ENCODE measurements around the gene GALNT9.

GALNT9 gene

GRCh38 chr12:132353811-132354210, 24.4 kb upstream of the GALNT9 start:
- no peak for ATAC-seq
- no peak for TF ChIP-seq GLIS3 (CRISPR knock-in tag; IDR thresholded peaks at IDR 0.05)
- TF ChIP-seq ZFP30 (CRISPR knock-in tag; IDR thresholded peaks at IDR 0.05), result no peak
- no peak for TF ChIP-seq ZNF70 (CRISPR knock-in tag; IDR thresholded peaks at IDR 0.05)
- TF ChIP-seq PPARA (CRISPR knock-in tag; IDR thresholded peaks at IDR 0.05; ENCODE audit: borderline replicate concordance), result no peak
- TF ChIP-seq PATZ1 (CRISPR knock-in tag; IDR thresholded peaks at IDR 0.05; ENCODE audit: borderline replicate concordance), result no peak
- no peak for TF ChIP-seq SNAI2 (CRISPR knock-in tag; IDR thresholded peaks at IDR 0.05)
- no peak for TF ChIP-seq ISL1 (CRISPR knock-in tag; IDR thresholded peaks at IDR 0.05)
- TF ChIP-seq ZNF565 (CRISPR knock-in tag; conservative IDR thresholded peaks at IDR 0.05; ENCODE audit: low read depth), result no peak
- TF ChIP-seq TSHZ2 (CRISPR knock-in tag; IDR thresholded peaks at IDR 0.05), result no peak
- TF ChIP-seq ZNF8 (CRISPR knock-in tag; IDR thresholded peaks at IDR 0.05), result no peak
- TF ChIP-seq OSR1 (CRISPR knock-in tag; IDR thresholded peaks at IDR 0.05), result no peak
- TF ChIP-seq POU6F1 (CRISPR knock-in tag; IDR thresholded peaks at IDR 0.05; ENCODE audit: borderline replicate concordance, low read depth), result no peak
- TF ChIP-seq BACH2 (CRISPR knock-in tag; IDR thresholded peaks at IDR 0.05; ENCODE audit: borderline replicate concordance), result no peak
- no peak for TF ChIP-seq ZC3H10 (CRISPR knock-in tag; IDR thresholded peaks at IDR 0.05)
- no peak for TF ChIP-seq RARB (CRISPR knock-in tag; IDR thresholded peaks at IDR 0.05)
- no peak for TF ChIP-seq TOX (CRISPR knock-in tag; IDR thresholded peaks at IDR 0.05; ENCODE audit: borderline replicate concordance)
- no peak for TF ChIP-seq ESRRG (CRISPR knock-in tag; IDR thresholded peaks at IDR 0.05)
- TF ChIP-seq CSDC2 (CRISPR knock-in tag; IDR thresholded peaks at IDR 0.05), result no peak
- TF ChIP-seq CSRNP3 (CRISPR knock-in tag; IDR thresholded peaks at IDR 0.05), result no peak

GRCh38 chr12:132352896-132353800, 23.8 kb upstream of the GALNT9 start:
- no peak for ATAC-seq
- TF ChIP-seq PPARA (CRISPR knock-in tag; IDR thresholded peaks at IDR 0.05; ENCODE audit: borderline replicate concordance) (no peak), ESRRG (CRISPR knock-in tag; IDR thresholded peaks at IDR 0.05) (no peak), GLIS3 (CRISPR knock-in tag; IDR thresholded peaks at IDR 0.05) (no peak), RARB (CRISPR knock-in tag; IDR thresholded peaks at IDR 0.05) (no peak), ISL1 (CRISPR knock-in tag; IDR thresholded peaks at IDR 0.05) (no peak), PATZ1 (CRISPR knock-in tag; IDR thresholded peaks at IDR 0.05; ENCODE audit: borderline replicate concordance) (no peak), TSHZ2 (CRISPR knock-in tag; IDR thresholded peaks at IDR 0.05) (no peak), TOX (CRISPR knock-in tag; IDR thresholded peaks at IDR 0.05; ENCODE audit: borderline replicate concordance) (no peak), ZFP30 (CRISPR knock-in tag; IDR thresholded peaks at IDR 0.05) (no peak), CREB5 (CRISPR knock-in tag; IDR thresholded peaks at IDR 0.05; ENCODE audit: low read depth) (no peak), ZC3H10 (CRISPR knock-in tag; IDR thresholded peaks at IDR 0.05) (no peak), BACH2 (CRISPR knock-in tag; IDR thresholded peaks at IDR 0.05; ENCODE audit: borderline replicate concordance) (no peak), ZNF70 (CRISPR knock-in tag; IDR thresholded peaks at IDR 0.05) (no peak), OSR1 (CRISPR knock-in tag; IDR thresholded peaks at IDR 0.05) (no peak), SNAI2 (CRISPR knock-in tag; IDR thresholded peaks at IDR 0.05) (no peak)
